Stimulated activated CD4-positive, alpha-beta T cell treated with anti-CD3 and anti-CD28 coated beads, Interleukin-12 subunit alpha, Interleukin-12 subunit beta, amount 100 ng/mL, for 48 hours (primary cell): ENCODE data around the gene KBTBD3.
"Not testable (repeated sequence)": the region's sequence is repeated elsewhere in the genome, so short reads cannot be mapped to it uniquely, and the experiment has no call there.

Experiments used
- DNase-seq, 3 donors: peaks; one replicate each; pipeline ENCODE4 v3.0.0-alpha.2; 2020; ENCODE audit warnings: low read depth in 2 of 3, low spot score in 1 of 3

KBTBD3 gene

GRCh38 chr11:106061954-106062949, 14.9 kb downstream of the KBTBD3 start:
- no peak for DNase-seq

DNA sequence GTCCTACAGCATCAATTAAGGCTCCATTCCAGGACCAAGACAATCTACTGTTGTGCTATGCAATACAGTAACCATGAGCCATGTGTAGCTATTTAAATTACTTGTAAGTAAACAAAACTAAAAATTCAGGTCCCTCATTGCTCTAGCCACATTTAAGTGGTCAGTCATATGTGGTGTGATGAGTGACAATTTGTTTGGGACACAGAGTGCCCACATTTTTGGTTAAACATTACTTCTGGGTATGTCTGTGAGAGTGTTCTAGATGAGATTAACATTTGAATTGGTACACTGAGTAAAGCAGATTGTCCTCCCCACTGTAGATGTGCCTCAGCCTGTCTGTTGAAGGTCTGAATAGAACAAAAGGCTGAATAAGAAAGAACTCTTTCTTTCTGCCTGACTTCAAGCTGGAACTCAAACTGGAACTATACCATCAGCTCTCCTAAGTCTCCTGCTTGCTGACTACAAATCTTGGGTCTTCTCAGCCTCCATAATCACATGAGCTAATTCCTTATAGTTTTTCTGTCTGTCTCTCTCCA, 15.8 kb downstream of the KBTBD3 start:
- no peak for DNase-seq

DNA sequence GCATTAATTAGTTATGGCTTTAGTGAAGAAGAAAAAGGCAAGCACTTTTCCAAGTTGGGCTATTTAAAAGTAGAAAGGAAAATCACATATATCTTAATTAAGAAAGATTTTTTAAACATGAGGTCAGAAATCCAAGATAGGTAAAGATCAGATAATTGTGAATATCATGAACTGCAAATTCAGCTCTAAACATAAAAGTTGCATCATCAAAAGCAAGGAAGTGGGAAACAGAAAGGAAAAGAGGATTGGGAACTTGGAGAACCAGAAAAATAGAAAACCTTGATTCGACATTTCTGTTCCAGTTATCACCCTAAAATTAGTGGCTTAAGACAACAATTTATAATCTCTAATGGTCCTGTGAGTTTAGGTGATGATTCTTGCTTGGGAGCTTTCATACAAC, 17.5 kb downstream of the KBTBD3 start:
- DNase-seq, result no peak

GRCh38 chr11:106058377-106058776, 18.8 kb downstream of the KBTBD3 start:
- DNase-seq, result not testable (repeated sequence)

GRCh38 chr11:106051103-106051502, 26.0 kb downstream of the KBTBD3 start:
- DNase-seq, result no peak

DNA sequence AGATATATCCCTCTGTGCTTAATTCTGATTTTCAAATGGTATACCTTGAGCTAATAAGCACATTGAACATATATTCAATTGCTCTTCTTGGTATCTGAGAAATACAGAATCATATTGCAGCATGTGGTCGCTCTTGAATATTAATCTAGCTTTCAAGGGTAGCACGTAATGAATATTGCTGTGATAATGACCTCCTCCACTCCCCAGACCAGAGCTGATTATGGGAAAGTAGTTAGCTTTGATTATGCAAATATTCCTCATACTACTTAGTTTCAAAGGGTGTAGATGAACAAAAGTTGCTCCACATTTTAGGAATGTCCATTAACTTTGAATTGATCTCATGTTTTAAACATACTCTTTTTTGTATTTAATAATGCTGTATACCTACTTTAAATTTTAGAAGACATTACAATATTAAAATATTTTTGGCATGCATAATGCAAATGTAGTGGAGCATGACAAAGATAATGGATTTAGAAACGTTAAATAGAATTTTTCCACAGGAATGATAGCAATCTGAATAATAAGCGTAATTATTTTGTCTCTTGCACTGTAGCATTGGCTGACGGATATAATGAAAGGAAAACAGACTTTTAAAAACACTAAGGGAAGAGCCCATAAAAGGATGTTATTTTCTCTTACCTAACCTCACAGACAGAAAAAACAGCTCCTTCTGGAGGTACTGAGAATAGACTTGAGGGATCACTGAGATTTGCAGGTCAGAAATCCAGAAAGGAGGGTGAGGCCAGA, 27.2 kb downstream of the KBTBD3 start:
- DNase-seq, result no peak

GRCh38 chr11:106047631-106048030, 29.5 kb downstream of the KBTBD3 start:
- no peak for DNase-seq

GRCh38 chr11:106043540-106043939, 33.6 kb downstream of the KBTBD3 start:
- no peak for DNase-seq

DNA sequence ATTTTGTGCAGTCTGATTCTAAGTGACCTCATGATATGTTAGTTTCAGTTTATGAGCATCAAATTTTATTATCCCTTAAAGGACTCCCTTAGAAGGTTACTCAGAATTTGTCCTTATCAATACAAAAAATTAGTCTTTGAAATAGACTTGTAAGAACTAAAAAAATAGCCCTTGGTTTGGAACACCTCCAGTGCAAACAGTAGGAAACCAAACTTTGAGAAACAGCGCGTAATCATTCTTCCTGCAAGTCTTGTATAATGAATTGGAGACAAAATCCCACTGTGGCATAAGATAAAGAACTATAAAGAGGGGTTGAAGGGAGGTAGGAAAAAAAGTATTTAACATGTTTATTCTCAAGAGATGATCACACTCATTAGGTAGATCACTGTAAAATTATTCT, 44.3 kb downstream of the KBTBD3 start:
- no peak for DNase-seq

- no peak for DNase-seq
Measured at GRCh38 chr11:106031936-106032335, 45.2 kb downstream of the KBTBD3 start.

DNA sequence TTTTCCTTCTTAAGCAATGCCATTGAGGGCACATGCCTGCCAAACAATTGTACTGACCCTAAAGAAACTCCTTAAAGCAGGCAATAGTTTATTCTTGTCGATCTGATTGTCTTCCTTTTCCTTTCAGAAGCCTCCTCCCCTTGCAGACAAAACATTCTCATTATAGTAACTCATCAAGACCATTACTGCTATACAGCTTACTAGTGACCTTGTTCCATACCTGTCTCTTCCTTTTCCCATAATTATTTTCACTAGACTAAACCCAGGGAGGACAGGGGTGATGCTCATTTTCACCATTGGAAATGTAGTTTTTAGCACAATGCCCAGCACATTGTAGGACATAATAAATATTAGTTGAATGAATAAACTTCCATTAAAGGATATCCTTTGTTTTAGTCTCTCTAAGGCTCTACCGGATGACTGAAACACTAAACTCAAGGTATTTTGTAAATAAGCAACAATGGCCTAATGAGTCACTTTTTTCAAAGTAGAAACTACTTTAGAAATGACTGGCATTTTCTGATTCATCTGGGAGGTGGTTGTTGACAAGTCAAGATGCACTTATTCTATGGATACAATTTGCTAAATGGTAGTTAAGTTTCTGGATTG, 45.8 kb downstream of the KBTBD3 start:
- no peak for DNase-seq

DNA sequence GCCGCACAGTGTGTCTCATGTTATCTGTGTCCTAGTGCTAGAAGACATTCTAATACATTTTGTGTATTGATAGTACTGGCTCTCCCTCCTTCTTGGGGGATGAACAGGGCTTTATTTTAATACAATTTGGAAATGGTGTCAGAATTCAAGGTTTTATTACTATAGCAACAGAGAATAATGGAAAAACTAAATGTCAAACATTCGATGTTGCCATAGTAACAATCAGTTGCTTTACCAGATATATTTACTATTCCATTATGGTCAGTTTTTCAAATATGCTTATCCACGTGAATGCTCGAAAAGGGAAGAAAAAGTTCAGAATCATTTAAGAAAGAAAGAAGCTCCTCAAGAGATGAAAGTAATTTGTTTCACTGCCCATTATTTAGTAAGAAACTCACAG, 46.5 kb downstream of the KBTBD3 start:
- no peak for DNase-seq

DNA sequence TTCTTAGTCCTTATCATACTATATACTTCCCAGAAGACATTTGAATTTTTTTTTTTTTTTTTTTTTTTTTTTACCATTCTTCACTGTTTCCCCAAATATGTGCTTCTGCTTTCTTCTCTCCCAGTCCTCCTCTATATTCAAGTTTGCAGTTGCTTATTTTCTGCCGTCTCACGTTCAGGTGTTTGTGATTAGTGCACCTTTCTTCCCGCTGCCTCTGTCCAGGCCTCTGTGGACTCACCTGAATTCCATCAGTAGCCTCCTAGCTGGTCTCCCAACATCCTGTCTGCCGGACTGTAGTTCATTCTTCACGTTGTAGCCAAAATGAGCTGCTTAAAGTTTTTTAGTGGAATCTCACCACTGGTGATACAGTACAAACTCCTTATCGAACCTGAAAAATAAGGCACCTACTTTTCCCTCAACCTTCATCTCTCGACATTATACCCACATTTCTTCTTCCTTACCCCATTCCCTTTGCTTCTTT, 54.3 kb downstream of the KBTBD3 start:
- DNase-seq, result no peak

DNA sequence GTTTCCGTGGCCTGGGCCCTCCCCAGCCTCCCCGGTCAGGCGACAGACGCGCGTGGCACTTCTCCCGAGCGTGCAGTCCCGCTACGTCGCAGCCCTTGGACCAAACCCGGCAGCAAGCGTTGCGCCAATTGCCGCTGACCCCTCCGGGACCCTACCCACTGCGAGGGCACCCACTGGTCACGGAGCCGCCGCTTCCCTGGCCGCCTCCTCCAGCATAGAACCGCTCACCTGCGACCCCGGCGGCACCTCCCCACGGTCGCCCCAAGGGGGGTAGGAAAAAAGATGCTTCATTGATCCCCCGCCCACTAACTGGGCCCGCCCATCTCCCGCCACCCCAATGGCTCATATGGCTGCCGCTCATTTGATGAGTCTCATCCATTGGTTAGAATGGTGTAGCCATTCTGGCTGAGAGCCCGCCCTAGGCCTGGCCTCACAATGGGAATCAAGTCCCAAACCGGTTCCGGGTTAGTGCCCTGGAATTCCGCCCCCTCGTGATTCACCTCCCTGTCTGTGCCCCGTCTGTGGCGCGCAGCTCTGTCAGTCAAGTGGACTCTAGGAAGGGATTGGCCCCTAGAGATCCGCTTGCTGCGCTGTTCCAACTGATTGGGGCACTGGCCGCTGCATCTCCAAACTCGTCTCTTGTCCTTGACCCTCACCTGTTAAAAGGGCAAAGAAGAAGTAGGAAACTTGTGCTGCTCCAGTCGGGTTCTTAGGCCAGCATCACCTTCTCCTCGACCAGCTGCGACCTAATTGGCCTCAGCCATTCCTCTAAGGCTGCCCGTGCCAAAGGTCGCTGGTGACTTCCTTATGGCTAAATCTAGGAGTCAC, 55.0 kb downstream of the KBTBD3 start, which contains the start of gene MSANTD4:
Gene MSANTD4, minus strand, starts transcription at position 274 of the 828 bp plus-strand sequence. CDS start 11,323 bp downstream, outside the sequence.
- peak; percentile 93 to 99 (median 95) for DNase-seq

GRCh38 chr11:106021181-106021966, 55.8 kb downstream of the KBTBD3 start:
- DNase-seq, result no peak

DNA sequence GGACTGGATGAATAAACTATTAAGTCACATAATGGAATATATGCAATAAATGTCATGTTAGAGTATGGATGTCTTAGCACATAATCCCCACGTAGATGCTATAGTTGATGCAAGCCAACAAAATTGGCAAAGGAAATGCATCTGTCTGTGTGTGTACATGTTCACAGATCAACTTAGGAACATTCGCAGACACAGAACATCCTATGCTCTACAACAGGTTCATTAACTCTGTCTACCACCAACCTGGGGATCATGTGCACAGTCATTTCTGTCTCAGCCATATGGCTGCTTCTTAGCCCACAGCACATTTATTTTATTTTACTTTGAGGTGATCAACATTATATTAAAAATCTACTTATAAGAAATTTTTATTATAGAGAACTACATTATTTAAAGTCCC, 60.1 kb downstream of the KBTBD3 start:
- no peak for DNase-seq

- no peak for DNase-seq
Measured at GRCh38 chr11:106015066-106015465, 62.1 kb downstream of the KBTBD3 start.

- no peak for DNase-seq
Measured at GRCh38 chr11:106014620-106015019, 62.5 kb downstream of the KBTBD3 start.

DNA sequence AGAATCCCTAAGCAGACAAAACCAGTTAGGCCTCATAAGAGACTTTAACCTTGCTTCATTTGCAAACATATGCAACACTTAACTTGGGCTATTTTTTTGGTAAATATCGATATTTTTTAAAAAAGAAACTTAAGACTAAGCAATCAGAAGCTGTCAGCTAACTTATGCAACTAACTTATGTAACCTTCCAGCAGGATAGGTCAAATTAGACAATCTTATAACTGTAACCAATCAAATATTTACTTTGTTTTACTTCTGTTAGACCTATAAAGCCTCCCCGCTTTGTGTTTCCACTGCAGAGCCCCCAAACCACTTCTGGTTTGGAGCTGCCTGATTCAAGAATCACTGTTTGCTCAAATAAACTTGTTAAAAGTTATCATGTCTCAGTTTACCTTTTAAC, 63.1 kb downstream of the KBTBD3 start:
- no peak for DNase-seq
